ENCODE measurements around the gene FZR1.
A peak's percentile ranks its signal among the peaks of the same experiment; 100 is the strongest.

FZR1 gene

GRCh38 chr19:3544742-3545668 is 38.9 kb downstream of the FZR1 start:
- DNase-seq (ENCODE audit: low read depth, low spot score) = peak; percentile 51
- no peak overlapping the region for H3K4me3 ChIP-seq (ENCODE audit: low read depth, low read length)
- TF ChIP-seq CTCF (IDR thresholded peaks at IDR 0.05; ENCODE audit: low read depth, low read length) = peak; percentile 99
- in situ Hi-C loops (cut with HindIII; ENCODE audit: low sequenced_read_pairs) = no loop called here

- in situ Hi-C loops (cut with HindIII; ENCODE audit: low sequenced_read_pairs) = no loop called here
- no peak for TF ChIP-seq CTCF (IDR thresholded peaks at IDR 0.05; ENCODE audit: low read depth, low read length)
- no peak for DNase-seq (ENCODE audit: low read depth, low spot score)
- no peak overlapping the region for H3K4me3 ChIP-seq (ENCODE audit: low read depth, low read length)
Measured at GRCh38 chr19:3545669-3546034, 39.5 kb downstream of the FZR1 start.

GRCh38 chr19:3546119-3546518 is 40.0 kb downstream of the FZR1 start:
- DNase-seq (ENCODE audit: low read depth, low spot score) = no peak
- H3K4me3 ChIP-seq (ENCODE audit: low read depth, low read length) = no peak overlapping the region
- no peak for TF ChIP-seq CTCF (IDR thresholded peaks at IDR 0.05; ENCODE audit: low read depth, low read length)
- in situ Hi-C loops (cut with HindIII; ENCODE audit: low sequenced_read_pairs) = no loop called here

GRCh38 chr19:3547301-3547731 is 41.2 kb downstream of the FZR1 start:
- peak; percentile 65 for TF ChIP-seq CTCF (IDR thresholded peaks at IDR 0.05; ENCODE audit: low read depth, low read length)
- in situ Hi-C loops (cut with HindIII; ENCODE audit: low sequenced_read_pairs) = no loop called here
- H3K4me3 ChIP-seq (ENCODE audit: low read depth, low read length) = no peak overlapping the region
- no peak for DNase-seq (ENCODE audit: low read depth, low spot score)

- in situ Hi-C loops (cut with HindIII; ENCODE audit: low sequenced_read_pairs) = no loop called here
- DNase-seq (ENCODE audit: low read depth, low spot score) = no peak
- H3K4me3 ChIP-seq (ENCODE audit: low read depth, low read length) = no peak overlapping the region
- TF ChIP-seq CTCF (IDR thresholded peaks at IDR 0.05; ENCODE audit: low read depth, low read length) = no peak
Measured at GRCh38 chr19:3547767-3548282, 41.7 kb downstream of the FZR1 start.

GRCh38 chr19:3548606-3549005 is 42.5 kb downstream of the FZR1 start:
- in situ Hi-C loops (cut with HindIII; ENCODE audit: low sequenced_read_pairs) = no loop called here
- DNase-seq (ENCODE audit: low read depth, low spot score) = no peak
- TF ChIP-seq CTCF (IDR thresholded peaks at IDR 0.05; ENCODE audit: low read depth, low read length) = no peak
- H3K4me3 ChIP-seq (ENCODE audit: low read depth, low read length) = no peak overlapping the region
